Measurements from ENCODE around the gene FAM174B.

GRCh38 chr15:92670621-92671020 is 15.0 kb upstream of the FAM174B start:
- TF ChIP-seq POLR2A (IDR thresholded peaks at IDR 0.05; ENCODE audit: low read length) (no peak), GATA1 (IDR thresholded peaks at IDR 0.05; ENCODE audit: low read depth, low read length) (no peak)
